K562 (cell line): ENCODE results near the gene FASN. TPM values are rescaled to one million over a fixed set of nuclear protein-coding genes. Genes with fewer than 3 reads are reported as not detected.

Source experiments
- BCLAF1 ChIP-seq, 2 experiments: fragments of 450-650 bp in 1 of 2; IDR thresholded peaks; 2 replicates each; pipeline ENCODE4 v1.6.1; 2011 to 2017; ENCODE audit warnings: low read depth in 2 of 2, antibody characterized with exemption in 1 of 2, borderline replicate concordance in 1 of 2, low read length in 1 of 2, mild to moderate bottlenecking in 1 of 2, mixed read lengths in 1 of 2; ENCODE audit not compliant: control insufficient read depth in 1 of 2
- BRCA1 ChIP-seq, 2 experiments: fragments of 450-650 bp in 1 of 2; sonication (generic) in 1 of 2; formaldehyde crosslinking in 1 of 2; IDR thresholded peaks; 2 replicates each; pipeline versions ENCODE4 v1.5.0 to v1.6.1; 2017 to 2020; ENCODE audit warnings: mild to moderate bottlenecking in 1 of 2, missing genetic modification reagents in 1 of 2
- EGR1 ChIP-seq: fragments of 450-650 bp; conservative IDR thresholded peaks from 2 replicates; pipeline ENCODE4 v1.6.1; 2017; ENCODE audit warnings: mild to moderate bottlenecking
- FUS ChIP-seq: fragments of 200-400 bp; formaldehyde crosslinking; optimal IDR thresholded peaks from 2 replicates; pipeline ENCODE3; 2017; ENCODE audit warnings: low read depth, low read length
- GATAD2A ChIP-seq: fragments of 450-650 bp; IDR thresholded peaks from 2 replicates; pipeline ENCODE4 v1.6.1; 2017
- L3MBTL2 ChIP-seq: fragments of 450-650 bp; IDR thresholded peaks from 2 replicates; pipeline ENCODE4 v1.6.1; 2016; ENCODE audit warnings: mild to moderate bottlenecking, moderate library complexity
- ZFX ChIP-seq: sonication (generic); formaldehyde crosslinking; IDR thresholded peaks from 2 replicates; pipeline ENCODE4 v1.8.0; 2022; ENCODE audit warnings: mild to moderate bottlenecking, missing genetic modification reagents, moderate library complexity
- polyA plus RNA-seq, 8 experiments: library from polyadenylated mRNA; depleted of rRNA in 4 of 8; stranded (reverse) in 5 of 8; unstranded in 3 of 8; fragments of >200 nt; fragmentation: Nextera tagmentation in 2 of 8; fragmentation: Illumina TruSeq in 1 of 8; extraction: Ambion mirVana in 2 of 8; extraction: Trizol in 1 of 8; gene quantifications; 2 replicates each; pipeline versions ENCODE4 v1.2.1 to v1.2.3, GENCODE V29; 2011 to 2014; ENCODE audit warnings: inconsistent platforms in 1 of 8, missing spikeins in 1 of 8
- total RNA-seq, 7 experiments: library from RNA; depleted of rRNA in 6 of 7; stranded (reverse); fragments of >200 nt in 6 of 7; fragmentation: Illumina TruSeq in 2 of 7; extraction: Trizol in 2 of 7; gene quantifications; 2 replicates each; pipeline versions ENCODE4 v1.2.1 to v1.2.3, GENCODE V29; 2011 to 2021; ENCODE audit warnings: low replicate concordance in 1 of 7
- TF ChIP-seq, protein P1 (sequence below): fragments of 450-650 bp; IDR thresholded peaks from 2 replicates; pipeline ENCODE4 v1.6.1; 2016; ENCODE audit warnings: mild to moderate bottlenecking, moderate library complexity
- TF ChIP-seq, protein P2 (sequence below), 2 experiments: IDR thresholded peaks; 2 replicates each; pipeline ENCODE4 v1.6.1; 2011; ENCODE audit warnings: borderline replicate concordance in 1 of 2, control low read depth in 1 of 2, low read depth in 1 of 2, low read length in 1 of 2, mild to moderate bottlenecking in 1 of 2, mixed read lengths in 1 of 2, moderate library complexity in 1 of 2; ENCODE audit not compliant: insufficient read depth in 1 of 2, insufficient read length in 1 of 2, poor library complexity in 1 of 2, severe bottlenecking in 1 of 2; ENCODE audit errors: extremely low read depth in 1 of 2

FASN gene
- total and polyA plus RNA-seq, 9 of the 15 experiments (the other 6 are each of a cell fraction or from before 2014, with no cell fraction given) = 0.15 to 663 (median 49.9) TPM

- TF ChIP-seq, protein P1, sequence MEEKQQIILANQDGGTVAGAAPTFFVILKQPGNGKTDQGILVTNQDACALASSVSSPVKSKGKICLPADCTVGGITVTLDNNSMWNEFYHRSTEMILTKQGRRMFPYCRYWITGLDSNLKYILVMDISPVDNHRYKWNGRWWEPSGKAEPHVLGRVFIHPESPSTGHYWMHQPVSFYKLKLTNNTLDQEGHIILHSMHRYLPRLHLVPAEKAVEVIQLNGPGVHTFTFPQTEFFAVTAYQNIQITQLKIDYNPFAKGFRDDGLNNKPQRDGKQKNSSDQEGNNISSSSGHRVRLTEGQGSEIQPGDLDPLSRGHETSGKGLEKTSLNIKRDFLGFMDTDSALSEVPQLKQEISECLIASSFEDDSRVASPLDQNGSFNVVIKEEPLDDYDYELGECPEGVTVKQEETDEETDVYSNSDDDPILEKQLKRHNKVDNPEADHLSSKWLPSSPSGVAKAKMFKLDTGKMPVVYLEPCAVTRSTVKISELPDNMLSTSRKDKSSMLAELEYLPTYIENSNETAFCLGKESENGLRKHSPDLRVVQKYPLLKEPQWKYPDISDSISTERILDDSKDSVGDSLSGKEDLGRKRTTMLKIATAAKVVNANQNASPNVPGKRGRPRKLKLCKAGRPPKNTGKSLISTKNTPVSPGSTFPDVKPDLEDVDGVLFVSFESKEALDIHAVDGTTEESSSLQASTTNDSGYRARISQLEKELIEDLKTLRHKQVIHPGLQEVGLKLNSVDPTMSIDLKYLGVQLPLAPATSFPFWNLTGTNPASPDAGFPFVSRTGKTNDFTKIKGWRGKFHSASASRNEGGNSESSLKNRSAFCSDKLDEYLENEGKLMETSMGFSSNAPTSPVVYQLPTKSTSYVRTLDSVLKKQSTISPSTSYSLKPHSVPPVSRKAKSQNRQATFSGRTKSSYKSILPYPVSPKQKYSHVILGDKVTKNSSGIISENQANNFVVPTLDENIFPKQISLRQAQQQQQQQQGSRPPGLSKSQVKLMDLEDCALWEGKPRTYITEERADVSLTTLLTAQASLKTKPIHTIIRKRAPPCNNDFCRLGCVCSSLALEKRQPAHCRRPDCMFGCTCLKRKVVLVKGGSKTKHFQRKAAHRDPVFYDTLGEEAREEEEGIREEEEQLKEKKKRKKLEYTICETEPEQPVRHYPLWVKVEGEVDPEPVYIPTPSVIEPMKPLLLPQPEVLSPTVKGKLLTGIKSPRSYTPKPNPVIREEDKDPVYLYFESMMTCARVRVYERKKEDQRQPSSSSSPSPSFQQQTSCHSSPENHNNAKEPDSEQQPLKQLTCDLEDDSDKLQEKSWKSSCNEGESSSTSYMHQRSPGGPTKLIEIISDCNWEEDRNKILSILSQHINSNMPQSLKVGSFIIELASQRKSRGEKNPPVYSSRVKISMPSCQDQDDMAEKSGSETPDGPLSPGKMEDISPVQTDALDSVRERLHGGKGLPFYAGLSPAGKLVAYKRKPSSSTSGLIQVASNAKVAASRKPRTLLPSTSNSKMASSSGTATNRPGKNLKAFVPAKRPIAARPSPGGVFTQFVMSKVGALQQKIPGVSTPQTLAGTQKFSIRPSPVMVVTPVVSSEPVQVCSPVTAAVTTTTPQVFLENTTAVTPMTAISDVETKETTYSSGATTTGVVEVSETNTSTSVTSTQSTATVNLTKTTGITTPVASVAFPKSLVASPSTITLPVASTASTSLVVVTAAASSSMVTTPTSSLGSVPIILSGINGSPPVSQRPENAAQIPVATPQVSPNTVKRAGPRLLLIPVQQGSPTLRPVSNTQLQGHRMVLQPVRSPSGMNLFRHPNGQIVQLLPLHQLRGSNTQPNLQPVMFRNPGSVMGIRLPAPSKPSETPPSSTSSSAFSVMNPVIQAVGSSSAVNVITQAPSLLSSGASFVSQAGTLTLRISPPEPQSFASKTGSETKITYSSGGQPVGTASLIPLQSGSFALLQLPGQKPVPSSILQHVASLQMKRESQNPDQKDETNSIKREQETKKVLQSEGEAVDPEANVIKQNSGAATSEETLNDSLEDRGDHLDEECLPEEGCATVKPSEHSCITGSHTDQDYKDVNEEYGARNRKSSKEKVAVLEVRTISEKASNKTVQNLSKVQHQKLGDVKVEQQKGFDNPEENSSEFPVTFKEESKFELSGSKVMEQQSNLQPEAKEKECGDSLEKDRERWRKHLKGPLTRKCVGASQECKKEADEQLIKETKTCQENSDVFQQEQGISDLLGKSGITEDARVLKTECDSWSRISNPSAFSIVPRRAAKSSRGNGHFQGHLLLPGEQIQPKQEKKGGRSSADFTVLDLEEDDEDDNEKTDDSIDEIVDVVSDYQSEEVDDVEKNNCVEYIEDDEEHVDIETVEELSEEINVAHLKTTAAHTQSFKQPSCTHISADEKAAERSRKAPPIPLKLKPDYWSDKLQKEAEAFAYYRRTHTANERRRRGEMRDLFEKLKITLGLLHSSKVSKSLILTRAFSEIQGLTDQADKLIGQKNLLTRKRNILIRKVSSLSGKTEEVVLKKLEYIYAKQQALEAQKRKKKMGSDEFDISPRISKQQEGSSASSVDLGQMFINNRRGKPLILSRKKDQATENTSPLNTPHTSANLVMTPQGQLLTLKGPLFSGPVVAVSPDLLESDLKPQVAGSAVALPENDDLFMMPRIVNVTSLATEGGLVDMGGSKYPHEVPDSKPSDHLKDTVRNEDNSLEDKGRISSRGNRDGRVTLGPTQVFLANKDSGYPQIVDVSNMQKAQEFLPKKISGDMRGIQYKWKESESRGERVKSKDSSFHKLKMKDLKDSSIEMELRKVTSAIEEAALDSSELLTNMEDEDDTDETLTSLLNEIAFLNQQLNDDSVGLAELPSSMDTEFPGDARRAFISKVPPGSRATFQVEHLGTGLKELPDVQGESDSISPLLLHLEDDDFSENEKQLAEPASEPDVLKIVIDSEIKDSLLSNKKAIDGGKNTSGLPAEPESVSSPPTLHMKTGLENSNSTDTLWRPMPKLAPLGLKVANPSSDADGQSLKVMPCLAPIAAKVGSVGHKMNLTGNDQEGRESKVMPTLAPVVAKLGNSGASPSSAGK = peak; percentile 42; the same call in 1 of the 2 replicates
- TF ChIP-seq GATAD2A (0 out of 2 replicates have a peak, but pooled peaks have one; percentile 45), BCLAF1 (IDR thresholded peaks at IDR 0.05; ENCODE audit: borderline replicate concordance in 1 of 2, control insufficient read depth in 1 of 2, low read depth in 2 of 2, low read length in 1 of 2) (no peak), EGR1 (peak; percentile 61), L3MBTL2 (peak; percentile 36; the same call in 1 of the 2 replicates), FUS (no peak), BRCA1 (IDR thresholded peaks at IDR 0.05) (no peak), BRCA1 (CRISPR knock-in tag; IDR thresholded peaks at IDR 0.05) (no peak), ZFX (CRISPR knock-in tag) (peak; percentile 30)
- TF ChIP-seq, protein P2, sequence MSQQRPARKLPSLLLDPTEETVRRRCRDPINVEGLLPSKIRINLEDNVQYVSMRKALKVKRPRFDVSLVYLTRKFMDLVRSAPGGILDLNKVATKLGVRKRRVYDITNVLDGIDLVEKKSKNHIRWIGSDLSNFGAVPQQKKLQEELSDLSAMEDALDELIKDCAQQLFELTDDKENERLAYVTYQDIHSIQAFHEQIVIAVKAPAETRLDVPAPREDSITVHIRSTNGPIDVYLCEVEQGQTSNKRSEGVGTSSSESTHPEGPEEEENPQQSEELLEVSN (IDR thresholded peaks at IDR 0.05; ENCODE audit: borderline replicate concordance in 1 of 2, extremely low read depth in 1 of 2, insufficient read depth in 1 of 2, insufficient read length in 1 of 2, low read depth in 1 of 2, low read length in 1 of 2, poor library complexity in 1 of 2, severe bottlenecking in 1 of 2) = peak in 1 of 2 experiments; percentile 44
Observed at GRCh38 chr17:82121660-82122629, 23.9 kb upstream of the FASN start (continued).
